Measurements from ENCODE around the gene TRIM32. TPM values are rescaled to one million over a fixed set of nuclear protein-coding genes. Genes with fewer than 3 reads are reported as not detected.

TRIM32 gene
- total RNA-seq, 1 donor = 3.1 TPM

GRCh38 chr9:116706310-116707290, 19.5 kb downstream of the TRIM32 start:
- Histone ChIP-seq H3K27me3 (ENCODE audit: insufficient read depth, low read length) (no peaks in the 10 kb centered on the region), H3K9me3 (ENCODE audit: low read depth, low read length) (no peaks in the 10 kb centered on the region), H3K4me1 (ENCODE audit: insufficient read depth, low read length) (no peaks in the 10 kb centered on the region), H3K4me3 (ENCODE audit: low read length) (no peak overlapping the region)

- H3K4me3 ChIP-seq (ENCODE audit: low read length) = no peak overlapping the region
- no peaks in the 10 kb centered on the region for H3K4me1 ChIP-seq (ENCODE audit: insufficient read depth, low read length)
- no peaks in the 10 kb centered on the region for H3K27me3 ChIP-seq (ENCODE audit: insufficient read depth, low read length)
- H3K9me3 ChIP-seq (ENCODE audit: low read depth, low read length) = no peaks in the 10 kb centered on the region
Observed at GRCh38 chr9:116712781-116713180, 25.7 kb downstream of the TRIM32 start.

- Histone ChIP-seq H3K4me1 (ENCODE audit: insufficient read depth, low read length) (no peaks in the 10 kb centered on the region), H3K4me3 (ENCODE audit: low read length) (no peak overlapping the region), H3K9me3 (ENCODE audit: low read depth, low read length) (no peaks in the 10 kb centered on the region), H3K27me3 (ENCODE audit: insufficient read depth, low read length) (no peaks in the 10 kb centered on the region)
Observed at GRCh38 chr9:116713271-116713670, 26.2 kb downstream of the TRIM32 start.

- Histone ChIP-seq H3K9me3 (ENCODE audit: low read depth, low read length) (no peaks in the 10 kb centered on the region), H3K4me3 (ENCODE audit: low read length) (no peak overlapping the region), H3K4me1 (ENCODE audit: insufficient read depth, low read length) (no peaks in the 10 kb centered on the region), H3K27me3 (ENCODE audit: insufficient read depth, low read length) (no peaks in the 10 kb centered on the region)
Observed at GRCh38 chr9:116715751-116716150, 28.6 kb downstream of the TRIM32 start.

GRCh38 chr9:116716438-116716837, 29.3 kb downstream of the TRIM32 start:
- Histone ChIP-seq H3K4me3 (ENCODE audit: low read length) (no peak overlapping the region), H3K9me3 (ENCODE audit: low read depth, low read length) (no peaks in the 10 kb centered on the region), H3K4me1 (ENCODE audit: insufficient read depth, low read length) (no peaks in the 10 kb centered on the region), H3K27me3 (ENCODE audit: insufficient read depth, low read length) (no peaks in the 10 kb centered on the region)

GRCh38 chr9:116717150-116717549, 30.0 kb downstream of the TRIM32 start:
- Histone ChIP-seq H3K4me3 (ENCODE audit: low read length) (no peak overlapping the region), H3K9me3 (ENCODE audit: low read depth, low read length) (no peaks in the 10 kb centered on the region), H3K4me1 (ENCODE audit: insufficient read depth, low read length) (no peaks in the 10 kb centered on the region), H3K27me3 (ENCODE audit: insufficient read depth, low read length) (no peaks in the 10 kb centered on the region)

- H3K9me3 ChIP-seq (ENCODE audit: low read depth, low read length) = no peaks in the 10 kb centered on the region
- H3K4me1 ChIP-seq (ENCODE audit: insufficient read depth, low read length) = no peaks in the 10 kb centered on the region
- no peak overlapping the region for H3K4me3 ChIP-seq (ENCODE audit: low read length)
- H3K27me3 ChIP-seq (ENCODE audit: insufficient read depth, low read length) = no peaks in the 10 kb centered on the region
Observed at GRCh38 chr9:116718111-116718510, 31.0 kb downstream of the TRIM32 start.

GRCh38 chr9:116720111-116720510, 33.0 kb downstream of the TRIM32 start:
- Histone ChIP-seq H3K27me3 (ENCODE audit: insufficient read depth, low read length) (no peaks in the 10 kb centered on the region), H3K4me3 (ENCODE audit: low read length) (no peak overlapping the region), H3K4me1 (ENCODE audit: insufficient read depth, low read length) (no peaks in the 10 kb centered on the region), H3K9me3 (ENCODE audit: low read depth, low read length) (no peaks in the 10 kb centered on the region)

- H3K9me3 ChIP-seq (ENCODE audit: low read depth, low read length) = no peaks in the 10 kb centered on the region
Observed at GRCh38 chr9:116721411-116721810, 34.3 kb downstream of the TRIM32 start.

GRCh38 chr9:116721944-116722343, 34.8 kb downstream of the TRIM32 start:
- H3K27me3 ChIP-seq (ENCODE audit: insufficient read depth, low read length) = no peaks in the 10 kb centered on the region
- H3K4me3 ChIP-seq (ENCODE audit: low read length) = no peak overlapping the region
- H3K4me1 ChIP-seq (ENCODE audit: insufficient read depth, low read length) = no peaks in the 10 kb centered on the region
- H3K9me3 ChIP-seq (ENCODE audit: low read depth, low read length) = no peaks in the 10 kb centered on the region

More at GRCh38 chr9:116721411-116721810, 34.3 kb downstream of the TRIM32 start:
- Histone ChIP-seq H3K4me1 (ENCODE audit: insufficient read depth, low read length) (no peaks in the 10 kb centered on the region), H3K4me3 (ENCODE audit: low read length) (no peak overlapping the region), H3K27me3 (ENCODE audit: insufficient read depth, low read length) (no peaks in the 10 kb centered on the region)

GRCh38 chr9:116724123-116724522, 37.0 kb downstream of the TRIM32 start:
- Histone ChIP-seq H3K9me3 (ENCODE audit: low read depth, low read length) (no peaks in the 10 kb centered on the region), H3K27me3 (ENCODE audit: insufficient read depth, low read length) (no peaks in the 10 kb centered on the region), H3K4me1 (ENCODE audit: insufficient read depth, low read length) (no peaks in the 10 kb centered on the region), H3K4me3 (ENCODE audit: low read length) (no peak overlapping the region)

- no peaks in the 10 kb centered on the region for H3K4me1 ChIP-seq (ENCODE audit: insufficient read depth, low read length)
- H3K27me3 ChIP-seq (ENCODE audit: insufficient read depth, low read length) = no peaks in the 10 kb centered on the region
- no peaks in the 10 kb centered on the region for H3K9me3 ChIP-seq (ENCODE audit: low read depth, low read length)
- H3K4me3 ChIP-seq (ENCODE audit: low read length) = no peak overlapping the region
Observed at GRCh38 chr9:116726602-116727001, 39.5 kb downstream of the TRIM32 start.

GRCh38 chr9:116733010-116733641, 46.0 kb downstream of the TRIM32 start:
- Histone ChIP-seq H3K9me3 (ENCODE audit: low read depth, low read length) (no peaks in the 10 kb centered on the region), H3K4me1 (ENCODE audit: insufficient read depth, low read length) (no peaks in the 10 kb centered on the region), H3K27me3 (ENCODE audit: insufficient read depth, low read length) (no peaks in the 10 kb centered on the region), H3K4me3 (ENCODE audit: low read length) (no peak overlapping the region)

- Histone ChIP-seq H3K4me1 (ENCODE audit: insufficient read depth, low read length) (no peaks in the 10 kb centered on the region), H3K27me3 (ENCODE audit: insufficient read depth, low read length) (no peaks in the 10 kb centered on the region), H3K9me3 (ENCODE audit: low read depth, low read length) (no peaks in the 10 kb centered on the region), H3K4me3 (ENCODE audit: low read length) (no peak overlapping the region)
Observed at GRCh38 chr9:116736399-116737151, 49.5 kb downstream of the TRIM32 start.

GRCh38 chr9:116737152-116737546, 50.0 kb downstream of the TRIM32 start:
- no peak overlapping the region for H3K4me3 ChIP-seq (ENCODE audit: low read length)
- no peaks in the 10 kb centered on the region for H3K27me3 ChIP-seq (ENCODE audit: insufficient read depth, low read length)
- H3K9me3 ChIP-seq (ENCODE audit: low read depth, low read length) = no peaks in the 10 kb centered on the region
- no peaks in the 10 kb centered on the region for H3K4me1 ChIP-seq (ENCODE audit: insufficient read depth, low read length)

Data from mononuclear cell (primary cell).